Hematopoietic multipotent progenitor cell treated with erythropoietin and hydrocortisone succinate and interleukin-3 and kit ligand, for 6 days (in vitro differentiated cells): ENCODE measurements around the gene LRRC36.
"Not testable (repeated sequence)": the region's sequence is repeated elsewhere in the genome, so short reads cannot be mapped to it uniquely, and the experiment has no call there.

Experiments
- DNase-seq: peaks from one replicate; pipeline ENCODE4 v3.0.0-alpha.2; 2015

LRRC36 gene

DNA sequence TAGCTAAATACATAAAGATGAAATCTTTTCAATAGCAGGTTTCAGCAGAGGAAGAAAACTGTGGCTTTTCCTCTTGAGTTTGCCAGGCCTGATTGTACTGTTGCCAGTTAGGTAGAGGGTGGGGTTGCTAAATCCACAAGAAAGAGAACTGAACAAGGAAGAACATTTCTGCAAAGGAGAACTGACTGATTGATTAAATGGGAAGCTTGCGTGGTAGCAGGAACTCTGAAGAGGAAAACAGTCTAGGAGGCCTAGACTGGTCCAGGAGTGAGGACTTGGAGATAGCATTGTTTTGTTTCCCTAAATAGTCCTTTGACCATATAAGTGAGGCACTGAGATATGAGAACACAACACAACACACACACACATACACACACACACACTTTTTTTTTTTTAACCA lies 18.8 kb downstream of the LRRC36 start:
- no peak for DNase-seq

DNA sequence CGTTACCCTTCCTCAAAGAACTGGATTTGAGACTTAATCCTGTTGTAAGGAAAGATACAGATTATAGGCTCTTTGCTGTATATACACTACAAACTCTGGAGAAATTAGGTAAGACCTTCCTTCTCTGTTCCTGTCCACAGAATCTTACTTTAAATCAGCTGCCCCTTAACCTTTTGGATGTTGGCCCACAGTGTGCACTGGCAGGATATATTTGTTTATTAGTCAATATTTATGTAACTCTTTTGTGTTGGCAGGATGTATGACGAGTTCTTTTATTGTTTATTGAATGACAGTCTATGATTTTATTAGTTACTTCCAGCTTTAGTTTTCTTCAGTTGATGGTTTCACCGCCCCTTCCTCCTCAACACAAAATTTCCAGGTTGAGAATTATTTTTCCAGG lies 19.7 kb downstream of the LRRC36 start:
- DNase-seq = no peak

DNA sequence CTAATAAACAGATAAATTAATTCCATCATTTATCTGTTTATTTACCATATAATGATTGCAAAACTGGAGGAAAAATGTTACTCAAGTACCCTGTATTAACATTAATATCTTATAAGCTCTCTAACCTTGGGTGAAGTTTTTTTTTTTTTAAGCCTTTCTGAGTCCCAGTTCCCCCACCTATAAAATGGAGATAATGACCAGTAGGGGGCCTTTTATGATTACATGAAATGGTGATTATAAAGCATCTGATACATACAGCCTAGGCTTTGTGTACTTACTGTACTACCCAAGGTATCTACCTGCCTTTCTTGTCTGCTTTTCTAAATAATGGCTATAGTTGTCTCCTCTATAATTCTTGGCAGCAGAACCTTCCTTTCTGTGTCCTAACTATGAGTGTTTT lies 22.6 kb downstream of the LRRC36 start:
- peak; percentile 87 for DNase-seq

DNA sequence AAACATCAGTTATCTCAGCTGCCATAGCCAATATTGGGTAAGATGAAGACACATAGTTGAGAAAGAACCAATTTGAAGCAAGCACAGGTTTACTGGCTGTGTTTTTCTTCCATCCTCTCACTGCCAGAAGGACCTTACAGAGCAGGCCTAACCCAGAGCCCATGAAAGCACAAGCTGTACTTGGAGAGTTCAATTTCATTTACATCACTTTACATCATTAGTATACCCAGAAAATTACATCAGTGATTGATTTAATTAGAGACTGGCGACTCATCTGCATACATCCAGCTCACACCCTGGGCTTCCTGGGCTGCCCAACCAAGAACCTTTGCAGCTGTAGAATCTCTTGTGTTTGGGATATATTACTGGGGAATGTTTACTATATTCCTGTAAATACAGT lies 23.7 kb downstream of the LRRC36 start:
- no peak for DNase-seq

DNA sequence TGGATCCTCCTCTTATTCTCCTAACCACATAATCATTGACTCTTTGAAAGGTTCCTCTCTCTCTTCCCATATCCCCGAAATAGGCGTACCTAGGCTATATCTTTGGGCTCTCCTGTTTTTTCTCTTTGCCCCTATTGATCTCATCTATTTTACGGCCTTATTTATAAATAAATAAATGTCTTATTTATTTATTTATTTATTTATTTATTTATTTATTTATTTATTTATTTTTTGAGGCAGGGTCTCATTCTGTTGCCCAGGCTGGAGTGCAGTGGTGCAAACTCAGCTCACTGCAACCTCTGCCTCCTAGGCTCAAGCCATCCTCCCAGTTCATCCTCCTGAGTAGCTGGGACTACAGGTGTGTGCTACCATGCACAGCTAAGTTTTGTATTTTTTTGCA lies 25.8 kb downstream of the LRRC36 start:
- DNase-seq = not testable (repeated sequence)

DNA sequence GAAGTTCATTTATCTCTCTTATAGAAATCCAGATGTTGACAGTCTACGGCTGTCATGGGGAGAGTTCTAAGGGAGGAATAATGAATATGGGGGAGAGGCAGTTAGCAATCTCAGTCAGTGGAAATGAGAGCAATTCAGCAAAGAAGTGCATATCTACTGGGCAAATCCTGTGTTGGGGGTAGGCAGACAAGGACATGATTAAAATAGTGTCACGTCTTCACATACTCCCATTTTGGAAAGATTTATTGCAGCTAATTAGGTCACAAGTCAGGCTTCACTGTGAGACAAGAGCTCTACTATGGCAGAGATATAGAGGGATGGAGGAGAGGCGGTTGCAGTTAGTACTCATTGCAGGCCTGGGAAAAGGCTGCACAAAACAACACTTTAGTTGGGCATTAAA lies 29.8 kb downstream of the LRRC36 start:
- no peak for DNase-seq

DNA sequence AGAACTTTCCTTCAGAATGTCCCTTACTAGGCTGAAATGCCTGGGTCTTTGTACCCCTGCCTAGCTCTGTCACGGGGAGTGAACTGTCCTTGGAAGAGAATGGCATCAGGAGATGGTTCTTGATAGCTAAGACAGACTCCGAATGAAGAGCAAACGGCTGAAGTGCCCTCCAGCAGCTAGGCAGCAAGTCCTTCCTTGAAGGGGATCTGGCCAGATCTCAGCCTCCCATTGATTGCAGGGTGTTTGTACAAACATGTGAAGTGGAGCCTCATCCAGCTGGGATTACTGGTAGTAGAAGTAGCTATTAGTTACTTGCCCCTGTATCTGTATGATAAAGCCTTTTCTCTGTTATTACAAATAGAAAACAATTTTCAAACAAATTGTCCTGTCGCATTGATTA lies 30.9 kb downstream of the LRRC36 start:
- no peak for DNase-seq

DNA sequence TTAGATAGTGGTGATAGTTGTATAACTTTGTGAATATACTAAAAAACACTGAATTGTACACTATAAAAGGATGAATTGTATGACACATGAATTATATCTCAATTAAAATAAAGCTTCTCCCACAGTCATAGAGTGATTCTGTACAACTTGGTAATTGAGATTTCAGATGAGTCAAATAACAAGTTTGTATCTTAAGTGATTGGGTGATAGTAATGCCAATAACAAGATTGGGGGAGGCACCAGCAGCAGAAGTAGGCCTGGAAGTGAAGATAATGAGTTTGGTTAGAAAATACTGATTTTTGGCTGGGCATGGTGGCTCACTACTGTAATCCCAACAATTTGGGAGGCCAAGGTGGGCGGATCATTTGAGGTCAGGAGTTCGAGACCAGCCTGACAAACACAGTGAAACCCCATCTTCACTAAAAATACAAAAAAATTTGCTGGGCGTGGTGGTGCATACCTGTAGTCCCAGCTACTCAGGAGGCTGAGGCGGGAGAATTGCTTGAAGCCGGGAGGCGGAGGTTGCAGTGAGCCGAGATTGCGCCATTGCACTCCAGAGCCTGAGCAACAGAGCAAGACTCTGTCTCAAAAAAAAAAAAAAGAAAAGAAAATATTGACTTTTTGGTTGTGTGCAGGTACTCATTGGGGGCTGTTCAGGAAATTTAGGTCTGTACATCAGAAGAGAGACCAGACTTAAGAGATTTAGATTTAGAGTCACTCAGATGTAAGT lies 33.1 kb downstream of the LRRC36 start:
- peak; percentile 18 for DNase-seq

DNA sequence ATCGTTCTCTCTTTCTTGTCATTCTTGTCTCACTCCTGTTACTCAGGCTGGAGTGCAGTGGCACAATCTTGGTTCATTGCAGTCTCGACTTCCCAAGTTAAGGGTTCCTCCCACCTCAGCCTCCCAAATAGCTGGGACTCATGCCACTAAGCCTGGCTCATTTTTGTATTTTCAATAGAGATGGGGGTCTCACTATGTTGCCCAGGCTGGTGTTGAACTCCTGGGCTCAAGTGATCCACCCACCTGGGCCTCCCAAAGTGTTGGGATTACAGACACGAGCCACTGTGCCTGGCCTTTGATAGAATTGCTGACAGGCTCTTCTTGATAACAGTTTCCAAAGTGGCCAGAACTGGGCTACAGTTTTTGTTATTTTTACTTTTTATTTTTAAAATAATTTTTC lies 34.4 kb downstream of the LRRC36 start:
- DNase-seq = no peak

DNA sequence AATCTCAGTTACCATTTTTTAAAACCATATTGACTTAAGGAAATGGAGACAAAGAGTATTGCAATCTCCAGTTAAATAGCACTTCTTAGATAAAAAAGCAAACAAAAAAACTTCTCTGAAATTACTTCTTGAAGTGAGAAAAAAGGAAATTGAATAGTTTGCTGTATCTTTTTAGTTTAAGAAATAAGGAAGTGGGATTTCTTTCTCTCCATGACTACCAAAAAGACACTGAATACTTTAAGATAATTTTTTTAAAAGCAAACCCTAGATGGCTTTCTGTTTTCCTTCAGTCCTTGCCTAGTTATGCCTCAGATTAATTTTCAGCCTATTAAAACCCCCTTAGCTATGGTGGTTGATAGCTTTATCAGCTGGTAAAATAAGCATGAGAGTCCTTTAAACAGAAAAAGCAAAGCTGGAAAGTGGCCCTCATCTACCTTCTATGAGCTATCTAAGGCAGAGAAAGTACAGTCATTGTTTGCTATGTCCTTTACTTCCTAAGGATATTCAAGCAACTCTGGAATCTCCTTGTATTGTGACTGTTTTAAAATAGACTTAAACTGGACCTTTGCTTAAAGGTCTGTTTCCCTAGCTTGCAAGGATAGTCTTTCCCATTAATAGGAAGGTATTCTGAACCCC lies 38.1 kb downstream of the LRRC36 start:
- DNase-seq = peak; percentile 12

DNA sequence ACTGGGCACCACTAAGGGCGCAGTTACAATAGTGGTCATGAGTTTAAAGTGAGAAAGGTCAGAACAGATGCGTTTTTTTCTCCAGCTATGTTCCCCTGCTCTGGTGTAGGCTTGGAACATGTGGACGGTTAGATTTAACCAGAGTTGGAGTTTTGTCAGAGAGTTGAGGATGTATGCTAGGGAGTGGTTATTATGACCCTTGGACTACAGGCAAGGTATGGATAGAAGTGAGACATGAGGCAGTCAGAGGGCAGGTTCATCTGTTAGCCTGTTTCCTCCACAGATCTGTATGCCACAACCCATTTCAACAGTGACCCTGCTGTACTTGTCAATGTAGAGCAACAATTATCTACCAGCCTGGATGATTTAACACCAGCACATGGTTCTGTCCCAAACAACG lies 44.0 kb downstream of the LRRC36 start:
- DNase-seq = no peak

DNA sequence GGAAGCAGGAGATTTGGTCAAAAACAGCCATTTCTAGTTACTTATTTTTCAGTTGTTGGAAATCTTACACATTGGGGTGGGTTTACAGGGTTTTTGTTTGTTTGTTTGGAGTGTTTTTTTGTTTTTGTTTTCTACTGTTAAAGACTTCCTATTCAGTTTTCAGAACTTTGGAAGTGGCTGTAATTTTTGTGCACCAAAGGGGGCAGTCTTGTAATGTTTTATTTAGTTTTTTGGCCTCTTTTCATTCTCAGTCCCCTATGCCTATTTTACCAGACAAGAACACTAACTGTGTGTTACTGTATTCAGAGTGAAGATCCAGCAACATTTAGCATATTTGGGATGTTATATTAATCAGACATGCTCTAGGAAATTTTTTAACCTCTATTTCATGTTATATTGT lies 46.0 kb downstream of the LRRC36 start:
- peak; percentile 50 for DNase-seq

DNA sequence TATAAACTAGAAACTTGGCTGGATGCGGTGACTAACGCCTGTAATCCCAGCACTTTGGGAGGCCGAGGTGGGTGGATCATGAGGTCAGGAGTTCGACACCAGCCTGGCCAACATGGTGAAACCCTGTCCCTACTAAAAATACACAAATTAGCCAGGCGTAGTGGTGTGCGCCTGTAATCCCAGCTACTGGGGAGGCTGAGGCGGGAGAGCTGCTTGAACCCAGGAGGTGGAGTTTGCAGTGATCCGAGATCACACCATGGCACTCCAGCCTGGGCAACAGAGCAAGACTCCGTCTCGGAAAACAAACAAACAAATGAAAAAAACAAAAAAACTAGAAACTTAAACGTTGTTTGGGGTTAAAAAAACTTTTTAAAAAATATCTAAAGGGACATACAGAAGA lies 49.4 kb downstream of the LRRC36 start:
- DNase-seq = not testable (repeated sequence)

DNA sequence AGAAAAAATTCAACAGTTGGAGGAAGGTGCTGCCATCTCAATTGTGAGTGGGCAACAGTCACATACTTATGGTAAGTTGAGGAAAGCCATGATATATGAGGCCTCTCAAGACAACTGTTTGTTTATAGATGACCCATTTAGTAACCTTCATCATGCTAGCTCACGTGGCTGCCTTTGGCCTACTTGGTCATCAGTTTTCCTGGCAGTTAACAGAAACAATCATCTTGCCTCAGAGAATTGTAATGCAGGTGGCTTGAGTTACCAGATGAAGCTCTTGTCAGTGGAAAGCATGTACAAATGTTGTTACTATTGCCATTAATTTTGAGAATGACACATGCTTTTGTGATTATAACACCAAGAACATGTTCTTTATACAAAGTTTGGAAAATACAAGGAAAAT lies 52.0 kb downstream of the LRRC36 start:
- no peak for DNase-seq

DNA sequence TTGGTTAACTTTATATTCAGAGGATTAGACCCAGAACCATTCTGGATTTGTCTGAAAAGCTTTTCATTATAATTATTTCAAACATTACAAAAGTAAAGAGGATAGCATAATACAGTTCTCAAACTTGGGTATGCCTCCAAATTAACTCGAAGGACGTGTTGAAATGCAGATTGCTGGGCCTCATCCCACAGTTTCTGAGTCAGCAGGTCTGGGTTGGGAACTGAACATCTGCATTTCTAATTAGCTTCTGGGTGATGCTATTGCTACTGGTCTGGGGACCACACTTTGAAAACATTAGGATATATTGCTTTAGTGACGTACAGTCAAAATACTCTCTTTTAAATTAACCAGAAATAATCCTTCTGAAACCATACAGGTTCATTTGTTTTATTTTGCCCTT lies 56.7 kb downstream of the LRRC36 start:
- DNase-seq = no peak

DNA sequence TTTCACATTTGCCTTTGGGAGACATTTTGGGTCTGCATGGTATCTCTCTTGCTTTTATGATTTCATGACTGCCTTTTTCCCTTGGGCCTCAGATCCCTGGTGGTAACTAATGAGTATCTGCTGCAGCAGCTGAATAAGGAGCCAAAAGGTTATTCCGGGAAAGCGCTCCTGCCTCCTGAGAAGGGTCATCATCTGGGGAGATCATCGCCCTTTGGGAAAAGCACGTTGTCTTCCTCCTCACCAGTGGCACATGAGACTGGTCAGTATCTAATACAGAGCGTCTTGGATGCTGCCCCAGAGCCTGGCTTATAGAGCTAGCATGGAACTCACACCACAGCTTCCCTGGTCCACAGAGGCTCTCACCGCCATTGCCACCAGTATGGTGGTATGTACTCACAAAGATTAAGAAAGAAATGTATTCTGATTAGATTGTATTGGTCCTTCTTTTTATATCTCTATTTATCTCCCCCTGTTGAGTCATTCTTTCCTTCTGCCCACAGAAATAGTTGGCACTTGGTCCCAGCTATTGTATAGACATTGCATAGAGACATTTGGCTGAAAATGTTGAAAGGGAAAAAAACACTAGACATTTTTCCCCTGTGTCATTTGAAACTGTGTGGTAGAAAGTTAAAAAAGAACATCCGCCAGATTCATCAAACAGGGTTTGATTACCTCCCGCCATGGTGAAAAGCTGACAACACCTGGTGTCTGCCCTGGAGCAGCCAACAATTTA lies 58.3 kb downstream of the LRRC36 start:
- DNase-seq = no peak

DNA sequence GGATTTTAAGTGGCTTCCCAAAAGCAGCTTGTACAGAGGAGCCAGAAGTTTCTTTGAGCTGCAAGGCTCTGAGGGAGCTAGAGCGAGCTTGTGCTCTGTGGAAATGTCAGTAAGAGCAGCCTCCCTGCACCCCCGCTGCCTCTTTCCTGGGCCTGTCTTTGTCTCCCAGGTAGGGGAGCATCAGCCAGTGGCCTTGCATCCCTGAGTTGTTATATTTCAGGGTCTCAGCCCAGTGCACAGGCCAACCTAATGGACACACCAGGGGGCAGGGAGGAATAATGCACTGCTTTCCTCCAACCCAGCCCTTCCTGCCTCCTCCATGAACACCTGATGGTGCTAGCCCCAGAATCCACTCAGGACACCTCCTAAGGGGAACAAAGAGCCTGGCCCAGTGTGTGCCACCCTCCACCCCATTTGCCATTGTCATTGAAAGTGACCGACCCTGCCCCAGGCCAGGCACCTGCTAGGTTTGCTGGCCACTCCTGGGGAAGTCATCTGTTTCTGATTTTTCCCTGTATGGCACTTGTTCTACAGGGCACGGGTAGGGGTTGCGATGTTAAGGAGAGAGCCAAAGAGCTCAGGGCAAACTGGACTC lies 60.3 kb downstream of the LRRC36 start:
- DNase-seq = no peak

DNA sequence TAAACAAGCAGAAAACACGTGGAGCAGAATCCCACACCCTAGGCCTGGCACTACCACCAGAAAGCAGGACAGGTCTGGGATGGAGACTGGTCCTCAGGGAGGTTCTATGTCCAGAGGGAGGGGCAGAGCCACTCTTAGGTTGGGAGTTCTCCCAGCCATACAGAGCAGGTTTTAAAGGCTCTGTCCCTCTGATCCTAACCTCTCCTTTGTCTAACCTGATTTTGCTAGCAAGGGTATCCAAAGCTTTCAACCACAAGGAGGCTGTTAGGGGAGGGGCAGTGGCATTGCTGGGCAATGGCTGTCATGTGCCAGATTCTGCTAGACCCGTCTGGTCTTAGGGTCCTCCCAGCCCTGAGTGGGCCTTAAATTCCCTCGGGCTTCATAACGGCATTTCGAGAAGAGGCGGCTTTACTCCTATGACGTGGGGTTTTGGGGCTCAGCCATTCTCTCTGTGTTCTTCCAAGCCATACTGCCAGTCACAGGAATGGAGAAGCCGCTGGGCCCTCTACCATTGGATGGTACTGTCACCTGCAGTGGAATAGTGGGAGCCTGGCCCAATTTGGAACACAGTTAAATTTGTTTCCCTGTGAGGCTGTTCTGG lies 61.0 kb downstream of the LRRC36 start:
- DNase-seq = no peak

DNA sequence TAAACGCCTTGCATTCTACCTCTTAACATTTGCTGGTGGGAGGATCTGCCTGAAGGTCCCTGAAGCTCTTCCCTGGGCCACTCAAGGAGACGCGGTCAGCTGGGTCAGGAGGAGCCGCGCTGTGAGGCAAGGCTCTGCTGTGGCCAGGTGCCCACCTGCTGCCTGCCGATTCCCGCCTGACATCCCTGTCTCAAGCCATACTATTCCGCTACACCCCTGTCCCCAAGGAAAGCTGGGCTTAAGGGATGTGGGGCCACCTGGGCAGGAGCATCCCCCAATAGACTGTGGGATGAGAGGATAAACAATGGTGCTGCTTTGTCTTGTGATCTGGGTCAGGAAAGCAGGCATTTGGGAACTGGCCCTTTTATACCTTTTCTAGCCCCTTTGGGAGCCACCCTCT lies 61.6 kb downstream of the LRRC36 start:
- DNase-seq = no peak

DNA sequence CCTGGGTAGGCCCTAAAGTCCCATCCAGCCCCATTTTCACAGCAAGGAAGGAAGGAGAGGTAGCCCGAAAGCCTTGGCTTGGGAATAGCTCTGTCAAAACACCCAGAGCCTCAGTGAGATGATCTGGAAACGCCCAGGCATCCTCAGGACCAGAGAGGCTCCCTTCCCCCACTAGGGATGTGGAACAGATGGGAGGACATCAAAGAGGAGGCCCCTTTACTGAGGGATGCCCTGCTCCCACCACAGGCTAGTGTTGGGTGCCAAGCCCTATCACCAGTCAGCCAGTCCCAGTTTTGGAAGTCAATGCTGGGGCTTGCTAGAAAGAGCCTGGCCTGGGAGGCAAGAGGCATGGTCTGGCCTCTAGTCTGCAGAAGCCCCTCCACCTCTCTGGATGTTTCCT lies 62.0 kb downstream of the LRRC36 start:
- DNase-seq = no peak

DNA sequence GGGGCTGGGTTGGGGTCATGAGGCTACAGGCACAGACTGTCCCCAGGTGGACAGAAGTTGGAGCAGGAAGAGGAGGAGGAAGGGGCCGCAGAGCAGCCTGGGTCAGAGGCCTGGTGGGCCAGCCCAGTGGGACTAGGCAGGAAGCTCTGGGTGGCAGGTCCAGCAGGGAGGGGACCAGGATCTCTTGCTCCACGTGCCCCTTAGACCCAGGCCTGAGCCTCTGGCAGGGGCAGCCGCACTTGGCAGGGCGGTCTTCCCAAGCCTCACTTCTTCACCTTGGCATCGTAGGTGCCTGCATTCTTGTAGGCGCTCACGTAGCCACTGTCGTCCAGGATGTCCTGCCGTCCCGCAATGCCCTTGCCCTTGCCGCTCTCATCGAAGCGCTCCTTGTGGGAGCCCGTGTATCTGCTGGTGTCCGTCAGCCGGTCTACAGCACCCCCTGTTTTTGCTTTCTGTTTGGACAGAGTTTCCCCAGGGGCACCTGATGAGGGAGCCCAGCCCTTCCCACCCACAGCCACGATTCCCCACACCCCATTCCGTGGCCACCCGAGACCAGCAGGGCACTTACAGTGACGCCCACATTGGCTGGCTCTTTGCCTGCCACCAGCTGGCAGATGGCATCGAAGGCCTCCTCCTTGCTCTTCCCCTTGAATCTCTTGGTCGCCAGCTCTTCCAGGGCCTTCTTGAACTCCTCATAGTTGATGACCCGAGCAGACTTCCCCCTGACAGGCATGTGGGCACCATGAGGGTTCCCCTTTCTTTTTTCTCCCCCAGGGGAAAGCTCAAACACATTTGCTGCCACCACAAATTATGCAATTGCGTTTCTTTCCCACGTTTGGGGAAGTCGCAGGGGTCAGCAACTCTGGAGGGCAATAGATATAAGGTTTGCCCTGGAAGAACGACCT lies 63.5 kb downstream of the LRRC36 start:
- peak; percentile 67 for DNase-seq

DNA sequence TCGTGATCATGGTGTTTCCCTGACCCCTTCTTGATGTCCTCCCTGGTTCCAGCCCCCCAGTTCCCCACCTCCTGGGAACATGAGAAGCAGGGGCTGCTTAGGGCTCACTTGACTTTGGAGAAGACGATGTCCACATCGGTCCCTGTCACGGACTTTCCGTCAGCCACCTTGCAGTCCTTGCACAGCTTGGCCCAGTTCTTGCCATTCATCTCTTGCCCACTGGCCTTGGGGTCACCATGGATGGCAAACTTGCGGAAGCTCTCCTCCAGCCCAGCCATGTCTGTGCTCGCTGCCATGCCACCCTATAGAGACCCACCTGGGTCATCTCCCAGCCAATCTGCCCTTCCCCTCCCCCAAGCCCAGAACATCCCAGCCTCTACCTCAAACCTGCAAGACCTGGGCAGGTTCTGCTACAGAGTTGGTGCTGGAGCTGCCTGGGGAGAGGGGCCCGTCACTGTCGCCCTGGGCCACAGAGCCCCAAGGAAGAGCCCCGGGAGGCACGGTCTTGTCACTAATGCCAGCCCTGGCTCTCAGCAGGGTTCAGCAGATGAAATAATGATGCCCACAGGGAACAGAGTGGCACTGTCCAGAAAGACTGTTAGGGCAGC lies 64.3 kb downstream of the LRRC36 start:
- no peak for DNase-seq
